ENCODE measurements around the gene ZNF236. TPM values are rescaled to one million over a fixed set of nuclear protein-coding genes. Genes with fewer than 3 reads are reported as not detected.

The ZNF236 gene
- polyA plus RNA-seq, 2 of the 4 experiments (the other 2 are of a cell fraction) = 2.6 to 7.8 TPM

DNA sequence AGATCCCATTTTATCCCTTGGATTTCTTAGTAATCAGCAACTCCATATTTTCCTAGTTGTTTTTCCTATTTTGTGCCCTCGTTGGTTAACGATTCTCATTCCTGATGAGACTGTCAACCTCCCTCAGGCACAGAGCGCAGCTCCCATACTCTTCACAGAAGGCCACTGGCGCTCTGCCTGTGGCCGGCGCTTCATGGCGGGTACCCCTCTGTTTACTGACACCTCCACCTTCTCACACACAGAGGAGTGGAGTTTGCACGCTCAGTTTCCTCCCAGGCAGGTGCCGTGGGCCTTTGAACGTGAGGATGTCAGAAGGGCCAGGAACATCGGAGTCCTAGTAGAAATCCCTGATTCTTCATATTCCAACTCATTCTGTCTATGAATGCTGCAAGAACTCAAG lies 171.2 kb downstream of the ZNF236 start:
- ChIA-PET POLR2A (no interaction called here), CTCF (interaction anchor here (3.7 kb wide), 1 partner anchor 10 kb away, joined by 25 read pairs; no protein-coding TSS in a partner anchor)
- H3K9me3 ChIP-seq = no peaks in the 10 kb centered on the region
- DNase-seq (ENCODE audit: low read depth in 1 of 2, low spot score in 1 of 2) = no peak
- H3K4me2 ChIP-seq = no peak overlapping the region
- H3K27ac ChIP-seq = no peak overlapping the region
- no peak for ATAC-seq
- H3K4me3 ChIP-seq = no peak overlapping the region
- WGBS (ENCODE audit: missing lambda C conversion rate) = 97% methylated on average over 10 of the region's 11 CpGs
- no peak for FAIRE-seq
- TF ChIP-seq POLR2A (IDR thresholded peaks at IDR 0.05; ENCODE audit: low read length) (no peak), RNF2 (IDR thresholded peaks at IDR 0.05; ENCODE audit: borderline replicate concordance, low read depth) (no peak), MAZ (IDR thresholded peaks at IDR 0.05; ENCODE audit: borderline replicate concordance, low read depth, low read length) (no peak), JUNB (IDR thresholded peaks at IDR 0.05) (no peak), RFX5 (IDR thresholded peaks at IDR 0.05) (no peak), NFE2L2 (conservative IDR thresholded peaks at IDR 0.05; ENCODE audit: low read length) (no peak), MYC (IDR thresholded peaks at IDR 0.05; ENCODE audit: borderline replicate concordance, low read length) (no peak), USF2 (IDR thresholded peaks at IDR 0.05) (no peak), ZNF302 (CRISPR knock-in tag; IDR thresholded peaks at IDR 0.05) (no peak)
- no peaks in the 10 kb centered on the region for H3K4me1 ChIP-seq

DNA sequence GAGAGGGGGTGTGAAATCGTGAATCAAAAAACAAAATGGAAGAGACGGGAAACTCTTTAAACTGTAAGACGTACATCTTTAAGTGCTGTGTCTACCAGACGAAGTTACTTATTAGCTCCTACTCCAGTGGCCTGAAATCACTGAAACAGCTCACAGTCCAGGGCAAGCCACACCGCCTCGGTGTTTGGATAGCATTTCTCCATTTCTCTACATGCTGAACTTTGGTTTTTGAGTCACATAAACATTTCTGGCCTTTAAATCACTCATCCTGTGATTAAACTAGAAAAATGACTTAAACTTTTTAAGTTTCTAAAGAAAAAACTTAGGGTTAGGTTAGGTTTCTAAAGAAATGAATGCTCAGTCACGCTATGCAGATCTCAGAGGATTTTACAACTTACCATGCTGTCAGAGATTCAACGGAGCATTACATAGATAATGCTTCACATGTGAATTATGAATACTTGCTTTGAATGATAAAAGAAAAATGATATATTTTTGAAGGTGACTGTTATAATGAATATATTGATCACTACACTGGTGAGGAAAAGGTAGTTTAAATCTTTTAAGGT lies 171.8 kb downstream of the ZNF236 start:
- FAIRE-seq = no peak
- 79% methylated on average over 8 of the region's 8 CpGs for WGBS (ENCODE audit: missing lambda C conversion rate)
- Histone ChIP-seq H3K4me1 (no peaks in the 10 kb centered on the region), H3K4me3 (no peak overlapping the region), H3K27ac (no peak overlapping the region), H3K9me3 (no peaks in the 10 kb centered on the region), H3K4me2 (no peak overlapping the region)
- no peak for ATAC-seq
- DNase-seq (ENCODE audit: low read depth in 1 of 2, low spot score in 1 of 2) = no peak
- TF ChIP-seq MAX (IDR thresholded peaks at IDR 0.05) = no peak
- no peak for TF ChIP-seq MAFK (IDR thresholded peaks at IDR 0.05; ENCODE audit: partially characterized antibody)
- no peak for TF ChIP-seq TFCP2L1 (CRISPR knock-in tag; IDR thresholded peaks at IDR 0.05)
- TF ChIP-seq E2F6 (IDR thresholded peaks at IDR 0.05; ENCODE audit: borderline replicate concordance, low read depth) = no peak
- TF ChIP-seq, protein P1, sequence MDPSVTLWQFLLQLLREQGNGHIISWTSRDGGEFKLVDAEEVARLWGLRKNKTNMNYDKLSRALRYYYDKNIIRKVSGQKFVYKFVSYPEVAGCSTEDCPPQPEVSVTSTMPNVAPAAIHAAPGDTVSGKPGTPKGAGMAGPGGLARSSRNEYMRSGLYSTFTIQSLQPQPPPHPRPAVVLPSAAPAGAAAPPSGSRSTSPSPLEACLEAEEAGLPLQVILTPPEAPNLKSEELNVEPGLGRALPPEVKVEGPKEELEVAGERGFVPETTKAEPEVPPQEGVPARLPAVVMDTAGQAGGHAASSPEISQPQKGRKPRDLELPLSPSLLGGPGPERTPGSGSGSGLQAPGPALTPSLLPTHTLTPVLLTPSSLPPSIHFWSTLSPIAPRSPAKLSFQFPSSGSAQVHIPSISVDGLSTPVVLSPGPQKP (IDR thresholded peaks at IDR 0.05; ENCODE audit: low read depth, low read length) = no peak
- TF ChIP-seq POLR2AphosphoS2 (conservative IDR thresholded peaks at IDR 0.05; ENCODE audit: low read length) = no peak
- no peak for TF ChIP-seq ESRRA (IDR thresholded peaks at IDR 0.05; ENCODE audit: borderline replicate concordance, low read length)
- no peak for TF ChIP-seq EP300 (IDR thresholded peaks at IDR 0.05)
- ChIA-PET POLR2A (no interaction called here), CTCF (interaction anchor here (3.7 kb wide), 1 partner anchor 11 kb away, joined by 25 read pairs; no protein-coding TSS in a partner anchor)

GRCh38 chr18:76995896-76996295 lies 173.5 kb downstream of the ZNF236 start:
- no peaks in the 10 kb centered on the region for H3K9me3 ChIP-seq
- H3K4me1 ChIP-seq = no peaks in the 10 kb centered on the region
- ChIA-PET POLR2A (no interaction called here), CTCF (interaction anchor here (0.9 to 2.2 kb wide), 2 partner anchors 172 to 216 kb away, joined by 3 to 10 read pairs; no protein-coding TSS in a partner anchor)
- WGBS (ENCODE audit: missing lambda C conversion rate) = 67% methylated on average over 7 of the region's 7 CpGs
- no peak overlapping the region for H3K4me2 ChIP-seq
- ATAC-seq = no peak
- no peak for DNase-seq (ENCODE audit: low read depth in 1 of 2, low spot score in 1 of 2)
- no peak for FAIRE-seq
- TF ChIP-seq ZC3H11A (IDR thresholded peaks at IDR 0.05) = no peak
- TF ChIP-seq RCOR1 (IDR thresholded peaks at IDR 0.05; ENCODE audit: low read depth, low read length) = no peak
- no peak for TF ChIP-seq TFCP2L1 (CRISPR knock-in tag; IDR thresholded peaks at IDR 0.05)
- TF ChIP-seq NR3C1 (IDR thresholded peaks at IDR 0.05) = no peak
- TF ChIP-seq EP300 (IDR thresholded peaks at IDR 0.05) = no peak
- no peak for TF ChIP-seq MYC (IDR thresholded peaks at IDR 0.05; ENCODE audit: borderline replicate concordance, low read length)
- no peak for TF ChIP-seq ATOH8 (CRISPR knock-in tag; IDR thresholded peaks at IDR 0.05; ENCODE audit: low read depth)
- no peak for TF ChIP-seq CTCF (IDR thresholded peaks at IDR 0.05)
- no peak for TF ChIP-seq NFE2L2 (conservative IDR thresholded peaks at IDR 0.05; ENCODE audit: low read length)
- no peak for TF ChIP-seq MAZ (IDR thresholded peaks at IDR 0.05; ENCODE audit: borderline replicate concordance, low read depth, low read length)
- TF ChIP-seq EHMT2 (IDR thresholded peaks at IDR 0.05; ENCODE audit: low read depth) = no peak
- no peak for TF ChIP-seq CBX2 (IDR thresholded peaks at IDR 0.05; ENCODE audit: borderline replicate concordance, low read depth)
- TF ChIP-seq ZFP36 (IDR thresholded peaks at IDR 0.05; ENCODE audit: borderline replicate concordance, partially characterized antibody) = no peak
- TF ChIP-seq SMC3 (IDR thresholded peaks at IDR 0.05) = no peak
- TF ChIP-seq, protein P2, sequence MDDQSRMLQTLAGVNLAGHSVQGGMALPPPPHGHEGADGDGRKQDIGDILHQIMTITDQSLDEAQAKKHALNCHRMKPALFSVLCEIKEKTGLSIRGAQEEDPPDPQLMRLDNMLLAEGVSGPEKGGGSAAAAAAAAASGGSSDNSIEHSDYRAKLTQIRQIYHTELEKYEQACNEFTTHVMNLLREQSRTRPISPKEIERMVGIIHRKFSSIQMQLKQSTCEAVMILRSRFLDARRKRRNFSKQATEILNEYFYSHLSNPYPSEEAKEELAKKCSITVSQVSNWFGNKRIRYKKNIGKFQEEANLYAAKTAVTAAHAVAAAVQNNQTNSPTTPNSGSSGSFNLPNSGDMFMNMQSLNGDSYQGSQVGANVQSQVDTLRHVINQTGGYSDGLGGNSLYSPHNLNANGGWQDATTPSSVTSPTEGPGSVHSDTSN (IDR thresholded peaks at IDR 0.05) = no peak
- no peak overlapping the region for H3K27ac ChIP-seq
- no peak overlapping the region for H3K4me3 ChIP-seq

All from A549 (cell line).